ENCODE measurements around the gene LYRM7. TPM values are rescaled to one million over a fixed set of nuclear protein-coding genes. Genes with fewer than 3 reads are reported as not detected.
A peak's percentile ranks its signal among the peaks of the same experiment; 100 is the strongest.

The LYRM7 gene
- polyA plus RNA-seq, 1 experiment: 4.3 TPM

GRCh38 chr5:131156385-131156784 is 14.4 kb upstream of the LYRM7 start:
- DNase-seq (ENCODE audit: low read depth, low spot score): no peak
- no peak overlapping the region for H3K4me3 ChIP-seq (ENCODE audit: low read depth, low read length)
- no peak overlapping the region for H3K27ac ChIP-seq (ENCODE audit: low read depth, low read length)
- no peaks in the 10 kb centered on the region for H3K9me3 ChIP-seq (ENCODE audit: control insufficient read depth, insufficient read depth, low read length)
- no peaks in the 10 kb centered on the region for H3K27me3 ChIP-seq (ENCODE audit: control insufficient read depth, insufficient read depth, low read length)
- no peak for TF ChIP-seq CTCF (IDR thresholded peaks at IDR 0.05; ENCODE audit: low read depth, low read length)
- CTCF ChIA-PET: no interaction called here
- POLR2A ChIA-PET: interaction anchor here (0.9 kb wide), 1 partner anchor 8 kb away, joined by 3 read pairs; no protein-coding TSS in a partner anchor

GRCh38 chr5:131156957-131157356 is 13.8 kb upstream of the LYRM7 start:
- TF ChIP-seq CTCF (IDR thresholded peaks at IDR 0.05; ENCODE audit: low read depth, low read length): no peak

GRCh38 chr5:131160134-131160533 is 10.6 kb upstream of the LYRM7 start:
- Histone ChIP-seq H3K27me3 (ENCODE audit: control insufficient read depth, insufficient read depth, low read length) (no peaks in the 10 kb centered on the region), H3K9me3 (ENCODE audit: control insufficient read depth, insufficient read depth, low read length) (no peaks in the 10 kb centered on the region; the same call in 1 of the 2 replicates), H3K27ac (ENCODE audit: low read depth, low read length) (no peak overlapping the region), H3K4me3 (ENCODE audit: low read depth, low read length) (no peak overlapping the region)
- no peak for TF ChIP-seq CTCF (IDR thresholded peaks at IDR 0.05; ENCODE audit: low read depth, low read length)
- DNase-seq (ENCODE audit: low read depth, low spot score): no peak
- POLR2A ChIA-PET: no interaction called here
- CTCF ChIA-PET: no interaction called here

More at GRCh38 chr5:131156957-131157356, 13.8 kb upstream of the LYRM7 start:
- POLR2A ChIA-PET: no interaction called here
- Histone ChIP-seq H3K27me3 (ENCODE audit: control insufficient read depth, insufficient read depth, low read length) (no peaks in the 10 kb centered on the region), H3K4me3 (ENCODE audit: low read depth, low read length) (no peak overlapping the region), H3K9me3 (ENCODE audit: control insufficient read depth, insufficient read depth, low read length) (no peaks in the 10 kb centered on the region), H3K27ac (ENCODE audit: low read depth, low read length) (no peak overlapping the region)
- no peak for DNase-seq (ENCODE audit: low read depth, low spot score)
- CTCF ChIA-PET: no interaction called here

- ChIA-PET POLR2A (interaction anchor here (0.7 to 2.0 kb wide), 2 partner anchors 101 kb away, joined by 4 to 7 read pairs; partner anchors contain the start of gene CDC42SE2), CTCF (interaction anchor here (0.5 to 1.5 kb wide), 5 partner anchors 102 to 352 kb away, joined by 3 to 6 read pairs (median 4); no protein-coding TSS in a partner anchor)
- Histone ChIP-seq H3K4me3 (ENCODE audit: low read depth, low read length) (peak overlapping the region; percentile 91), H3K27ac (ENCODE audit: low read depth, low read length) (no peak overlapping the region), H3K9me3 (ENCODE audit: control insufficient read depth, insufficient read depth, low read length) (no peaks in the 10 kb centered on the region; the same call in 1 of the 2 replicates), H3K27me3 (ENCODE audit: control insufficient read depth, insufficient read depth, low read length) (no peaks in the 10 kb centered on the region)
- TF ChIP-seq CTCF (IDR thresholded peaks at IDR 0.05; ENCODE audit: low read depth, low read length): no peak
- no peak for DNase-seq (ENCODE audit: low read depth, low spot score)
Measured at GRCh38 chr5:131163276-131164119, 7.2 kb upstream of the LYRM7 start.
